Measurements from ENCODE around the gene APLF.

The APLF gene

DNA sequence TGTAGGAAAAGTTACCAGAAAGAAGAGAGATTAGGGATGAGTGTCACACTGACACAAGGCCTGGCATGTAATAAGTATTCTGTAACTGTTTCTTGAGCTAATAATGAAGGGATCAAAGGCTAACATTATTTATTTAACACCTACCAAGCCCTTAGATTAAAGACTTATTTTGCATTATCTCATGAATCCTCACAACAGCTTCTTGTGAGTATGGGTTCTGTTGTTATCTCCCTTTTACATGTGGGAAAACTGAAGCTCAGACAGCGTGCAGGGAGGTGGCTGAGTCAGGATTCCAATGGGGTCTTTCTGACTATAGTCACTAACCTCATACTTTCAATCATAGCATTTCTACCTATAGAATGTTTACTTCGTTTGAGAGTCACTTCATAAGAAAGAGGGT is 97.0 kb downstream of the APLF start:
- TF ChIP-seq, protein P1, sequence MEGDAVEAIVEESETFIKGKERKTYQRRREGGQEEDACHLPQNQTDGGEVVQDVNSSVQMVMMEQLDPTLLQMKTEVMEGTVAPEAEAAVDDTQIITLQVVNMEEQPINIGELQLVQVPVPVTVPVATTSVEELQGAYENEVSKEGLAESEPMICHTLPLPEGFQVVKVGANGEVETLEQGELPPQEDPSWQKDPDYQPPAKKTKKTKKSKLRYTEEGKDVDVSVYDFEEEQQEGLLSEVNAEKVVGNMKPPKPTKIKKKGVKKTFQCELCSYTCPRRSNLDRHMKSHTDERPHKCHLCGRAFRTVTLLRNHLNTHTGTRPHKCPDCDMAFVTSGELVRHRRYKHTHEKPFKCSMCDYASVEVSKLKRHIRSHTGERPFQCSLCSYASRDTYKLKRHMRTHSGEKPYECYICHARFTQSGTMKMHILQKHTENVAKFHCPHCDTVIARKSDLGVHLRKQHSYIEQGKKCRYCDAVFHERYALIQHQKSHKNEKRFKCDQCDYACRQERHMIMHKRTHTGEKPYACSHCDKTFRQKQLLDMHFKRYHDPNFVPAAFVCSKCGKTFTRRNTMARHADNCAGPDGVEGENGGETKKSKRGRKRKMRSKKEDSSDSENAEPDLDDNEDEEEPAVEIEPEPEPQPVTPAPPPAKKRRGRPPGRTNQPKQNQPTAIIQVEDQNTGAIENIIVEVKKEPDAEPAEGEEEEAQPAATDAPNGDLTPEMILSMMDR (IDR thresholded peaks at IDR 0.05; ENCODE audit: low read length): no peak
- TF ChIP-seq EZH2phosphoT487 (IDR thresholded peaks at IDR 0.05; ENCODE audit: low read length) (no peak), EZH2 (optimal IDR thresholded peaks at IDR 0.05; ENCODE audit: low read depth, low read length) (no peak)
- peaks cover 13% of the 10 kb centered on the region for H3K4me1 ChIP-seq (ENCODE audit: low read length)
- H3K27me3 ChIP-seq (replicated peaks; ENCODE audit: insufficient read depth, low read length): no peaks in the 10 kb centered on the region
- no peak overlapping the region for H3K4me2 ChIP-seq (ENCODE audit: low read depth, low read length)
- no peaks in the 10 kb centered on the region for H3K79me2 ChIP-seq (ENCODE audit: low read length)
- DNase-seq: no peak
- H3K9me2 ChIP-seq (replicated peaks; ENCODE audit: insufficient read depth, low read length): no peaks in the 10 kb centered on the region
- 0 out of 2 replicates have a peak, but pooled peaks cover 4% of the 10 kb centered on the region for H3F3A ChIP-seq (ENCODE audit: insufficient read depth, low read length)
- no peak overlapping the region for H3K27ac ChIP-seq (ENCODE audit: low read length)
- no peaks in the 10 kb centered on the region for H3K9me3 ChIP-seq (replicated peaks; ENCODE audit: insufficient read depth, low read length)
- H3K9ac ChIP-seq (ENCODE audit: low read length): no peak overlapping the region
- H3K36me3 ChIP-seq (replicated peaks; ENCODE audit: insufficient read depth, low read length): no peaks in the 10 kb centered on the region
- no peak overlapping the region for H2AFZ ChIP-seq (ENCODE audit: low read length)
- H3K4me3 ChIP-seq (ENCODE audit: low read length): no peak overlapping the region
- no peaks in the 10 kb centered on the region for H4K20me1 ChIP-seq (ENCODE audit: insufficient read depth, low read length)

DNA sequence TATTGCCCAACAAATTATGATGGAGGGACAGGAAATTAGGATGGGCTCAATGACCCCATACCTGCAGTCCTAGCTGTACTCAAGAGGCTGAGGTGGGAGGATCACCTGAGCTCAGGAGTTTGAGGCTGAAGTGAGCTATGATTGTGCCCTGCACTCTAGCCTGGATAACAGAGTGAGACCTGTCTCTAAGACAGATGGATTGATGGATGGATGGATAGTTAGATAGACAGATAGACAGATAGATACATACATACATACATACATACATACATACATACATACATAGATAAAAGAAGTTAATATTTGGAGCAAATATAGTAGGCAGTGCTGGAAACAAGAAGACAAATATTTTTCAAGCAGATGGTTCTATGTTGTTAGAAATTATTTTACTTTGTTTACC is 97.9 kb downstream of the APLF start:
- no peak overlapping the region for H2AFZ ChIP-seq (ENCODE audit: low read length)
- no peaks in the 10 kb centered on the region for H3K36me3 ChIP-seq (replicated peaks; ENCODE audit: insufficient read depth, low read length)
- no peaks in the 10 kb centered on the region for H3K9me3 ChIP-seq (replicated peaks; ENCODE audit: insufficient read depth, low read length)
- H3K4me3 ChIP-seq (ENCODE audit: low read length): no peak overlapping the region
- no peak overlapping the region for H3K27ac ChIP-seq (ENCODE audit: low read length)
- TF ChIP-seq, protein P1 (IDR thresholded peaks at IDR 0.05; ENCODE audit: low read length): no peak
- TF ChIP-seq EZH2phosphoT487 (IDR thresholded peaks at IDR 0.05; ENCODE audit: low read length) (no peak), EZH2 (optimal IDR thresholded peaks at IDR 0.05; ENCODE audit: low read depth, low read length) (no peak)
- no peak for DNase-seq
- no peak overlapping the region for H3K9ac ChIP-seq (ENCODE audit: low read length)
- H3K79me2 ChIP-seq (ENCODE audit: low read length): no peaks in the 10 kb centered on the region
- H3K4me2 ChIP-seq (ENCODE audit: low read depth, low read length): no peak overlapping the region
- no peaks in the 10 kb centered on the region for H3K9me2 ChIP-seq (replicated peaks; ENCODE audit: insufficient read depth, low read length)
- peaks cover 11% of the 10 kb centered on the region for H3K4me1 ChIP-seq (ENCODE audit: low read length)
- 0 out of 2 replicates have a peak, but pooled peaks cover 4% of the 10 kb centered on the region for H3F3A ChIP-seq (ENCODE audit: insufficient read depth, low read length)
- H3K27me3 ChIP-seq (replicated peaks; ENCODE audit: insufficient read depth, low read length): no peaks in the 10 kb centered on the region
- H4K20me1 ChIP-seq (ENCODE audit: insufficient read depth, low read length): no peaks in the 10 kb centered on the region

GRCh38 chr2:68565858-68566257 is 98.5 kb downstream of the APLF start:
- peak overlapping the region; percentile 42 for H3K4me2 ChIP-seq (ENCODE audit: low read depth, low read length)
- no peaks in the 10 kb centered on the region for H4K20me1 ChIP-seq (ENCODE audit: insufficient read depth, low read length)
- no peaks in the 10 kb centered on the region for H3K36me3 ChIP-seq (replicated peaks; ENCODE audit: insufficient read depth, low read length)
- peak; percentile 36 for DNase-seq
- H3K9me2 ChIP-seq (replicated peaks; ENCODE audit: insufficient read depth, low read length): no peaks in the 10 kb centered on the region
- H3K4me1 ChIP-seq (ENCODE audit: low read length): peaks cover 11% of the 10 kb centered on the region
- H3K9ac ChIP-seq (ENCODE audit: low read length): no peak overlapping the region
- no peaks in the 10 kb centered on the region for H3K9me3 ChIP-seq (replicated peaks; ENCODE audit: insufficient read depth, low read length)
- no peaks in the 10 kb centered on the region for H3K27me3 ChIP-seq (replicated peaks; ENCODE audit: insufficient read depth, low read length)
- no peak overlapping the region for H3K4me3 ChIP-seq (ENCODE audit: low read length)
- no peaks in the 10 kb centered on the region for H3K79me2 ChIP-seq (ENCODE audit: low read length)
- TF ChIP-seq EZH2phosphoT487 (IDR thresholded peaks at IDR 0.05; ENCODE audit: low read length) (no peak), EZH2 (optimal IDR thresholded peaks at IDR 0.05; ENCODE audit: low read depth, low read length) (no peak)
- TF ChIP-seq, protein P1 (IDR thresholded peaks at IDR 0.05; ENCODE audit: low read length): no peak
- peak overlapping the region; percentile 52; the same call in 1 of the 2 replicates for H2AFZ ChIP-seq (ENCODE audit: low read length)
- 0 out of 2 replicates have a peak, but pooled peaks cover 4% of the 10 kb centered on the region for H3F3A ChIP-seq (ENCODE audit: insufficient read depth, low read length)
- peak overlapping the region; percentile 23; the same call in 1 of the 2 replicates for H3K27ac ChIP-seq (ENCODE audit: low read length)

Data from MM.1S (cell line).